Parathyroid adenoma (tissue), 2 donors: Measurements from ENCODE around the gene ARHGAP42.
A peak's percentile ranks its signal among the peaks of the same experiment; 100 is the strongest.

Experiments
- H2AFZ ChIP-seq: fragments of 300-600 bp; sonication (generic); one replicate; pipeline ENCODE4 v1.7.0; 2017; ENCODE audit warnings: antibody characterized with exemption, mild to moderate bottlenecking
- H3K27ac ChIP-seq: fragments of 300-600 bp; sonication (generic); one replicate; pipeline ENCODE4 v1.7.0; 2017
- H3K27me3 ChIP-seq: fragments of 300-600 bp; sonication (generic); one replicate; pipeline ENCODE4 v1.7.0; 2017; ENCODE audit warnings: low read length; ENCODE audit not compliant: control insufficient read depth, insufficient read depth
- H3K36me3 ChIP-seq: fragments of 300-600 bp; sonication (generic); one replicate; pipeline ENCODE4 v1.7.0; 2017; ENCODE audit warnings: low read length; ENCODE audit not compliant: control insufficient read depth, insufficient read depth
- H3K4me1 ChIP-seq: fragments of 300-600 bp; sonication (generic); one replicate; pipeline ENCODE4 v1.7.0; 2017; ENCODE audit warnings: control low read depth
- H3K4me2 ChIP-seq: fragments of 300-600 bp; sonication (generic); one replicate; pipeline ENCODE4 v1.7.0; 2017; ENCODE audit warnings: low read length
- H3K4me3 ChIP-seq: fragments of 300-600 bp; sonication (generic); one replicate; pipeline ENCODE4 v1.7.0; 2017; ENCODE audit warnings: low read depth, low read length
- H3K79me2 ChIP-seq: fragments of 300-600 bp; sonication (generic); one replicate; pipeline ENCODE4 v1.7.0; 2017; ENCODE audit warnings: control low read depth
- H3K9ac ChIP-seq: fragments of 300-600 bp; sonication (generic); one replicate; pipeline ENCODE4 v1.7.0; 2017; ENCODE audit warnings: mild to moderate bottlenecking
- H3K9me3 ChIP-seq: fragments of 300-600 bp; sonication (generic); one replicate; pipeline ENCODE4 v1.7.0; 2017; ENCODE audit warnings: low read length; ENCODE audit not compliant: control insufficient read depth
- CTCF ChIP-seq: fragments of 300-600 bp; sonication (generic); IDR thresholded peaks from one replicate; pipeline ENCODE4 v1.7.0; 2017; ENCODE audit warnings: antibody characterized with exemption, mild to moderate bottlenecking
- donor health status: primary hyperparathyroidism.

ARHGAP42 gene

GRCh38 chr11:100932474-100933100 is 245.5 kb downstream of the ARHGAP42 start:
- Histone ChIP-seq H3K27me3 (no peaks in the 10 kb centered on the region), H3K27ac (no peak overlapping the region), H3K4me3 (no peak overlapping the region), H3K9me3 (no peaks in the 10 kb centered on the region), H3K4me2 (no peak overlapping the region), H3K4me1 (no peaks in the 10 kb centered on the region), H3K36me3 (no peaks in the 10 kb centered on the region), H2AFZ (no peak overlapping the region), H3K79me2 (no peaks in the 10 kb centered on the region), H3K9ac (no peak overlapping the region)
- peak; percentile 19 for TF ChIP-seq CTCF

GRCh38 chr11:100936781-100937180 is 249.7 kb downstream of the ARHGAP42 start:
- no peak overlapping the region for H2AFZ ChIP-seq

GRCh38 chr11:100939571-100939970 is 252.5 kb downstream of the ARHGAP42 start:
- Histone ChIP-seq H2AFZ (no peak overlapping the region), H3K36me3 (no peaks in the 10 kb centered on the region), H3K79me2 (no peaks in the 10 kb centered on the region), H3K9ac (no peak overlapping the region), H3K27me3 (no peaks in the 10 kb centered on the region), H3K9me3 (no peaks in the 10 kb centered on the region), H3K27ac (no peak overlapping the region), H3K4me2 (no peak overlapping the region), H3K4me1 (peaks cover 5% of the 10 kb centered on the region), H3K4me3 (no peak overlapping the region)
- no peak for TF ChIP-seq CTCF

More at GRCh38 chr11:100936781-100937180, 249.7 kb downstream of the ARHGAP42 start:
- H3K27me3 ChIP-seq: no peaks in the 10 kb centered on the region
- no peak overlapping the region for H3K4me3 ChIP-seq
- no peaks in the 10 kb centered on the region for H3K79me2 ChIP-seq
- H3K4me1 ChIP-seq: no peaks in the 10 kb centered on the region
- no peak overlapping the region for H3K9ac ChIP-seq
- H3K9me3 ChIP-seq: no peaks in the 10 kb centered on the region
- no peak for TF ChIP-seq CTCF
- no peak overlapping the region for H3K4me2 ChIP-seq
- no peaks in the 10 kb centered on the region for H3K36me3 ChIP-seq
- H3K27ac ChIP-seq: no peak overlapping the region

- Histone ChIP-seq H3K9ac (no peak overlapping the region), H3K36me3 (no peaks in the 10 kb centered on the region), H3K27ac (no peak overlapping the region), H3K27me3 (no peaks in the 10 kb centered on the region), H3K4me1 (peaks cover 5% of the 10 kb centered on the region), H2AFZ (no peak overlapping the region), H3K4me3 (no peak overlapping the region), H3K79me2 (no peaks in the 10 kb centered on the region), H3K4me2 (no peak overlapping the region), H3K9me3 (no peaks in the 10 kb centered on the region)
- TF ChIP-seq CTCF: no peak
Measured at GRCh38 chr11:100940111-100940510, 253.0 kb downstream of the ARHGAP42 start.

GRCh38 chr11:100941033-100941432 is 253.9 kb downstream of the ARHGAP42 start:
- no peaks in the 10 kb centered on the region for H3K79me2 ChIP-seq
- no peaks in the 10 kb centered on the region for H3K9me3 ChIP-seq
- no peak overlapping the region for H3K4me3 ChIP-seq
- no peaks in the 10 kb centered on the region for H3K36me3 ChIP-seq
- H2AFZ ChIP-seq: no peak overlapping the region
- peaks cover 5% of the 10 kb centered on the region for H3K4me1 ChIP-seq
- H3K27me3 ChIP-seq: no peaks in the 10 kb centered on the region
- H3K4me2 ChIP-seq: no peak overlapping the region
- no peak overlapping the region for H3K27ac ChIP-seq
- H3K9ac ChIP-seq: no peak overlapping the region
- no peak for TF ChIP-seq CTCF
